Measurements from ENCODE around the gene NPFFR2. TPM values are rescaled to one million over a fixed set of nuclear protein-coding genes. Genes with fewer than 3 reads are reported as not detected.
"Not testable (repeated sequence)": the region's sequence is repeated elsewhere in the genome, so short reads cannot be mapped to it uniquely, and the experiment has no call there.

NPFFR2 gene
- polyA plus RNA-seq, 1 experiment, result not detected

GRCh38 chr4:72084587-72085011 is 52.8 kb downstream of the NPFFR2 start:
- Histone ChIP-seq H3K27me3 (ENCODE audit: control insufficient read depth, insufficient read depth, low read length) (no peaks in the 10 kb centered on the region), H3K27ac (ENCODE audit: low read depth, low read length) (no peak overlapping the region), H3K9me3 (ENCODE audit: control insufficient read depth, insufficient read depth, low read length) (no peaks in the 10 kb centered on the region), H3K4me3 (ENCODE audit: low read depth, low read length) (no peak overlapping the region)
- TF ChIP-seq CTCF (IDR thresholded peaks at IDR 0.05; ENCODE audit: low read depth, low read length), result no peak
- no peak for DNase-seq (ENCODE audit: low read depth, low spot score)
- ChIA-PET CTCF (no interaction called here), POLR2A (no interaction called here)

DNA sequence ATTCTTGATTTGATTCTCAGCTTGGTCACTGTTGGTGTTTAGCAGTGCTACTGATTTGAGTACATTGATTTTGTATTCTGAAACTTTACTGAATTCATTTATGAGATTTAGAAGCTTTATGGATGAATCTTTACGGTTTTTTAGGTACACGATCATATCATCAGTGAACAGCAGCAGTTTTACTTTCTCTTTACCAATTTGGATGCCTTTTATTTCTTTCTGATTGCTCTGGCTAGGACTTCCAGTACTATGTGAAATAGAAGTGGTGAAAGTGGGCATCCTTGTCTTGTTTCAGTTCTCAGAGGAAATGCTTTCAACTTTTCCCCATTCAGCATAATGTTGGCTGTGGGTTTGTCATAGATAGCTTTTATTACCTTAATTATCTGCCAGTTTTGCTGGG is 58.8 kb downstream of the NPFFR2 start:
- CTCF ChIA-PET; H3K27ac ChIP-seq (ENCODE audit: low read depth, low read length); H3K9me3 ChIP-seq (ENCODE audit: control insufficient read depth, insufficient read depth, low read length); H3K4me3 ChIP-seq (ENCODE audit: low read depth, low read length); H3K27me3 ChIP-seq (ENCODE audit: control insufficient read depth, insufficient read depth, low read length); DNase-seq (ENCODE audit: low read depth, low spot score); POLR2A ChIA-PET: not testable (repeated sequence)

- ChIA-PET CTCF (no interaction called here), POLR2A (no interaction called here)
- no peak overlapping the region for H3K4me3 ChIP-seq (ENCODE audit: low read depth, low read length)
- no peaks in the 10 kb centered on the region for H3K9me3 ChIP-seq (ENCODE audit: control insufficient read depth, insufficient read depth, low read length)
- no peaks in the 10 kb centered on the region for H3K27me3 ChIP-seq (ENCODE audit: control insufficient read depth, insufficient read depth, low read length)
- no peak overlapping the region for H3K27ac ChIP-seq (ENCODE audit: low read depth, low read length)
- no peak for DNase-seq (ENCODE audit: low read depth, low spot score)
- TF ChIP-seq CTCF (IDR thresholded peaks at IDR 0.05; ENCODE audit: low read depth, low read length), result no peak
Observed at GRCh38 chr4:72094059-72094797, 62.4 kb downstream of the NPFFR2 start.

- CTCF ChIA-PET, result no interaction called here
- no peak for DNase-seq (ENCODE audit: low read depth, low spot score)
- POLR2A ChIA-PET, result no interaction called here
Observed at GRCh38 chr4:72107456-72107855, 75.7 kb downstream of the NPFFR2 start.

DNA sequence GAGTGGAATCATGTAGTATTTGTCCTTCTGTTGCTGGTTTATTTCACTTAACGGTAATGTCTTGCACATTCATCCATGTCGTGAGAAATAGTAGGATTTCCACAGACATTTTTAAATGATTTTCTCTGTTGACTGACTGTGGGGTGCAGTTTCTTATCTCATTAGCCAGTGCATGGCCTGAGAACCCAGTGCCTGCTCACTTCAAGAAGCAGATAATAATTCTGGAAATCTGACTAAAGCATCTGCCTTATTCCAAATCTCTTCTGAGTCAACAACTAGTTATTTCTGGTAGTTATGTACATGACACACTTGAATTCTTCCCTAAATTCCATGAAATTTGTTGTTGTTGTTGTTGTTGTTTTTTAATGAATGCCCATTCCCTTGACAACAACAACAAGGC is 77.6 kb downstream of the NPFFR2 start:
- no peak for DNase-seq (ENCODE audit: low read depth, low spot score)
- no peak overlapping the region for H3K4me3 ChIP-seq (ENCODE audit: low read depth, low read length)
- ChIA-PET CTCF (no interaction called here), POLR2A (no interaction called here)
- H3K9me3 ChIP-seq (ENCODE audit: control insufficient read depth, insufficient read depth, low read length), result no peaks in the 10 kb centered on the region
- TF ChIP-seq CTCF (IDR thresholded peaks at IDR 0.05; ENCODE audit: low read depth, low read length), result no peak
- peaks cover 2% of the 10 kb centered on the region for H3K27me3 ChIP-seq (ENCODE audit: control insufficient read depth, insufficient read depth, low read length)
- no peak overlapping the region for H3K27ac ChIP-seq (ENCODE audit: low read depth, low read length)

More at GRCh38 chr4:72107456-72107855, 75.7 kb downstream of the NPFFR2 start:
- no peak overlapping the region for H3K4me3 ChIP-seq (ENCODE audit: low read depth, low read length)
- peaks cover 2% of the 10 kb centered on the region for H3K27me3 ChIP-seq (ENCODE audit: control insufficient read depth, insufficient read depth, low read length)
- H3K27ac ChIP-seq (ENCODE audit: low read depth, low read length), result no peak overlapping the region
- no peaks in the 10 kb centered on the region for H3K9me3 ChIP-seq (ENCODE audit: control insufficient read depth, insufficient read depth, low read length)
- no peak for TF ChIP-seq CTCF (IDR thresholded peaks at IDR 0.05; ENCODE audit: low read depth, low read length)
